HEK293T (cell line): Measurements from ENCODE around the gene TTLL11.

Experiments used
- ARNT ChIP-seq: fragments of 450-650 bp; IDR thresholded peaks from 2 replicates; pipeline ENCODE4 v1.6.1; 2017; ENCODE audit warnings: mild to moderate bottlenecking
- BHLHE40 ChIP-seq: fragments of 450-650 bp; IDR thresholded peaks from 2 replicates; pipeline ENCODE4 v1.6.1; 2016; ENCODE audit warnings: mild to moderate bottlenecking, moderate library complexity, borderline replicate concordance
- ELF4 ChIP-seq: fragments of 450-650 bp; IDR thresholded peaks from 2 replicates; pipeline ENCODE4 v1.6.1; 2017; ENCODE audit warnings: antibody characterized with exemption
- PKNOX1 ChIP-seq: fragments of 450-650 bp; IDR thresholded peaks from 2 replicates; pipeline ENCODE4 v1.6.1; 2016
- SP1 ChIP-seq: fragments of 450-650 bp; IDR thresholded peaks from 2 replicates; pipeline ENCODE4 v1.6.1; 2017
- SUZ12 ChIP-seq: fragments of 450-650 bp; IDR thresholded peaks from 2 replicates; pipeline ENCODE4 v1.6.1; 2016; ENCODE audit warnings: mild to moderate bottlenecking
- TARDBP ChIP-seq: fragments of 450-650 bp; IDR thresholded peaks from 2 replicates; pipeline ENCODE4 v1.6.1; 2016

DNA sequence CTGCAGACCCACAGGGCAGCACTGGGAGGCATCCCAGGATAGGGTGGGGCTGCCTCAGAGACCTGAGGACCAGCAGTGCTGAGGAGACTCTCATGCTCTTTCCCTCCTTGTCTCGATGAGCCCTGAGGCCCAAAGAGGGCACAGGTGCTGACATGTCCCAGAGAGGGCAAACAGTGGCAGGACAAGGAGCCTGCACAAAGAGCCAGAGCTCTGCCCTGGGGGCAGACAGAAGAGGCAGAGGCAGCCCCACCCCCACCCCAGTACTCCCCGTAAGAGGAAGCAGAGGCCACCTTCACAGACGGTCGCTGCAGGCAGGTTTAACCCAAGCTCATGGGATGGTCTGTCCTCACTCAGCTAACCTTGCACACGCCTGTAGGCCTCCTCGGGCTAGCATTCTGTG, 29.4 kb upstream of the TTLL11 start:
- TF ChIP-seq TARDBP (no peak), SUZ12 (no peak), PKNOX1 (no peak), ARNT (no peak), BHLHE40 (no peak), ELF4 (no peak), SP1 (no peak)
